Measurements from ENCODE around the gene CDK2. TPM values are rescaled to one million over a fixed set of nuclear protein-coding genes. Genes with fewer than 3 reads are reported as not detected.

The CDK2 gene
- total and polyA plus RNA-seq, 9 of the 15 experiments (the other 6 are each of a cell fraction or from before 2014, with no cell fraction given) = 17.4 to 213 (median 109) TPM

- TF ChIP-seq KDM5B (IDR thresholded peaks at IDR 0.05; ENCODE audit: insufficient replicate concordance, low read depth, low read length) = peak; percentile 69
- TF ChIP-seq TSHZ1 (CRISPR knock-in tag; IDR thresholded peaks at IDR 0.05) = no peak
- no peak for TF ChIP-seq CREB1 (IDR thresholded peaks at IDR 0.05)
- peak; percentile 43; the same call in 1 of the 2 replicates for TF ChIP-seq CREB1 (CRISPR knock-in tag; IDR thresholded peaks at IDR 0.05)
- TF ChIP-seq, protein P1, sequence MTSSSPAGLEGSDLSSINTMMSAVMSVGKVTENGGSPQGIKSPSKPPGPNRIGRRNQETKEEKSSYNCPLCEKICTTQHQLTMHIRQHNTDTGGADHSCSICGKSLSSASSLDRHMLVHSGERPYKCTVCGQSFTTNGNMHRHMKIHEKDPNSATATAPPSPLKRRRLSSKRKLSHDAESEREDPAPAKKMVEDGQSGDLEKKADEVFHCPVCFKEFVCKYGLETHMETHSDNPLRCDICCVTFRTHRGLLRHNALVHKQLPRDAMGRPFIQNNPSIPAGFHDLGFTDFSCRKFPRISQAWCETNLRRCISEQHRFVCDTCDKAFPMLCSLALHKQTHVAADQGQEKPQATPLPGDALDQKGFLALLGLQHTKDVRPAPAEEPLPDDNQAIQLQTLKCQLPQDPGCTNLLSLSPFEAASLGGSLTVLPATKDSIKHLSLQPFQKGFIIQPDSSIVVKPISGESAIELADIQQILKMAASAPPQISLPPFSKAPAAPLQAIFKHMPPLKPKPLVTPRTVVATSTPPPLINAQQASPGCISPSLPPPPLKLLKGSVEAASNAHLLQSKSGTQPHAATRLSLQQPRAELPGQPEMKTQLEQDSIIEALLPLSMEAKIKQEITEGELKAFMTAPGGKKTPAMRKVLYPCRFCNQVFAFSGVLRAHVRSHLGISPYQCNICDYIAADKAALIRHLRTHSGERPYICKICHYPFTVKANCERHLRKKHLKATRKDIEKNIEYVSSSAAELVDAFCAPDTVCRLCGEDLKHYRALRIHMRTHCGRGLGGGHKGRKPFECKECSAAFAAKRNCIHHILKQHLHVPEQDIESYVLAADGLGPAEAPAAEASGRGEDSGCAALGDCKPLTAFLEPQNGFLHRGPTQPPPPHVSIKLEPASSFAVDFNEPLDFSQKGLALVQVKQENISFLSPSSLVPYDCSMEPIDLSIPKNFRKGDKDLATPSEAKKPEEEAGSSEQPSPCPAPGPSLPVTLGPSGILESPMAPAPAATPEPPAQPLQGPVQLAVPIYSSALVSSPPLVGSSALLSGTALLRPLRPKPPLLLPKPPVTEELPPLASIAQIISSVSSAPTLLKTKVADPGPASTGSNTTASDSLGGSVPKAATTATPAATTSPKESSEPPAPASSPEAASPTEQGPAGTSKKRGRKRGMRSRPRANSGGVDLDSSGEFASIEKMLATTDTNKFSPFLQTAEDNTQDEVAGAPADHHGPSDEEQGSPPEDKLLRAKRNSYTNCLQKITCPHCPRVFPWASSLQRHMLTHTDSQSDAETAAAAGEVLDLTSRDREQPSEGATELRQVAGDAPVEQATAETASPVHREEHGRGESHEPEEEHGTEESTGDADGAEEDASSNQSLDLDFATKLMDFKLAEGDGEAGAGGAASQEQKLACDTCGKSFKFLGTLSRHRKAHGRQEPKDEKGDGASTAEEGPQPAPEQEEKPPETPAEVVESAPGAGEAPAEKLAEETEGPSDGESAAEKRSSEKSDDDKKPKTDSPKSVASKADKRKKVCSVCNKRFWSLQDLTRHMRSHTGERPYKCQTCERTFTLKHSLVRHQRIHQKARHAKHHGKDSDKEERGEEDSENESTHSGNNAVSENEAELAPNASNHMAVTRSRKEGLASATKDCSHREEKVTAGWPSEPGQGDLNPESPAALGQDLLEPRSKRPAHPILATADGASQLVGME (CRISPR knock-in tag; IDR thresholded peaks at IDR 0.05) = no peak
- 0 out of 2 replicates have a peak, but pooled peaks have one; percentile 89 for TF ChIP-seq RBM14 (IDR thresholded peaks at IDR 0.05; ENCODE audit: borderline replicate concordance, insufficient read depth, low read depth, low read length)
- no peak for TF ChIP-seq CEBPZ (IDR thresholded peaks at IDR 0.05; ENCODE audit: borderline replicate concordance, low read depth, low read length)
- 0 out of 2 replicates have a peak, but pooled peaks have one; percentile 24 for TF ChIP-seq HDAC2 (IDR thresholded peaks at IDR 0.05)
- peak; percentile 90 for TF ChIP-seq NR2C2 (CRISPR knock-in tag; IDR thresholded peaks at IDR 0.05)
- TF ChIP-seq NR2C2 (tag; IDR thresholded peaks at IDR 0.05) = peak; percentile 98
- TF ChIP-seq, protein P2, sequence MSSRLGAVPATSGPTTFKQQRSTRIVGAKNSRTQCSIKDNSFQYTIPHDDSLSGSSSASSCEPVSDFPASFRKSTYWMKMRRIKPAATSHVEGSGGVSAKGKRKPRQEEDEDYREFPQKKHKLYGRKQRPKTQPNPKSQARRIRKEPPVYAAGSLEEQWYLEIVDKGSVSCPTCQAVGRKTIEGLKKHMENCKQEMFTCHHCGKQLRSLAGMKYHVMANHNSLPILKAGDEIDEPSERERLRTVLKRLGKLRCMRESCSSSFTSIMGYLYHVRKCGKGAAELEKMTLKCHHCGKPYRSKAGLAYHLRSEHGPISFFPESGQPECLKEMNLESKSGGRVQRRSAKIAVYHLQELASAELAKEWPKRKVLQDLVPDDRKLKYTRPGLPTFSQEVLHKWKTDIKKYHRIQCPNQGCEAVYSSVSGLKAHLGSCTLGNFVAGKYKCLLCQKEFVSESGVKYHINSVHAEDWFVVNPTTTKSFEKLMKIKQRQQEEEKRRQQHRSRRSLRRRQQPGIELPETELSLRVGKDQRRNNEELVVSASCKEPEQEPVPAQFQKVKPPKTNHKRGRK (tag; IDR thresholded peaks at IDR 0.05) = no peak
These were observed 38.8 kb upstream of the CDK2 start, which contains the start of gene PYM1 (continued) for GRCh38 chr12:55927588-55928502.
